Panc1 (cell line): Measurements from ENCODE around the gene MAP2K6.

Experiments used
- TF ChIP-seq, protein P1 (sequence below): fragments of 450-650 bp; IDR thresholded peaks from 2 replicates; pipeline ENCODE4 v1.5.1; 2017; ENCODE audit warnings: mild to moderate bottlenecking
- TF ChIP-seq, protein P2 (sequence below), 2 experiments: IDR thresholded peaks; 2 replicates each; pipeline ENCODE4 v1.6.1; 2011 to 2012; ENCODE audit warnings: low read depth in 2 of 2, control low read depth in 1 of 2, low read length in 1 of 2, mild to moderate bottlenecking in 1 of 2, moderate library complexity in 1 of 2; ENCODE audit not compliant: insufficient read depth in 1 of 2

DNA sequence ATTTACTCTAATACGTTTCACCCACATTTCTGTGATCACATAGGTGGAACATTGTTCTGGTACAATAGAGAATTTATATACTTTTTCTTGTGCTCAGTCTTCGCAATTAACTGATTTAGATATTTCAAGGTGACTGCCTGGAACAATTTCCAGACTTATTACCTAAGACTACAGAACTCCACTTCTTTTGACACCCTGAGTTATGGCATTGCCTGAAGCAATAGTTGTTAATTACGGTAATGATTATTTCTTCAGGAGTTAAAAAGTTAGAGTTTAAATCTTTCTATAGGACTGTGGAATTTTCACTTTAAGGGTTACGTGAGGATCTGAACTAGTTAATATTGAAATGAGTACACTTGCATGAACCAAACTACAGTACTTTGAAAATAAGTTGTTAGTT, 74.8 kb downstream of the MAP2K6 start:
- TF ChIP-seq, protein P1, sequence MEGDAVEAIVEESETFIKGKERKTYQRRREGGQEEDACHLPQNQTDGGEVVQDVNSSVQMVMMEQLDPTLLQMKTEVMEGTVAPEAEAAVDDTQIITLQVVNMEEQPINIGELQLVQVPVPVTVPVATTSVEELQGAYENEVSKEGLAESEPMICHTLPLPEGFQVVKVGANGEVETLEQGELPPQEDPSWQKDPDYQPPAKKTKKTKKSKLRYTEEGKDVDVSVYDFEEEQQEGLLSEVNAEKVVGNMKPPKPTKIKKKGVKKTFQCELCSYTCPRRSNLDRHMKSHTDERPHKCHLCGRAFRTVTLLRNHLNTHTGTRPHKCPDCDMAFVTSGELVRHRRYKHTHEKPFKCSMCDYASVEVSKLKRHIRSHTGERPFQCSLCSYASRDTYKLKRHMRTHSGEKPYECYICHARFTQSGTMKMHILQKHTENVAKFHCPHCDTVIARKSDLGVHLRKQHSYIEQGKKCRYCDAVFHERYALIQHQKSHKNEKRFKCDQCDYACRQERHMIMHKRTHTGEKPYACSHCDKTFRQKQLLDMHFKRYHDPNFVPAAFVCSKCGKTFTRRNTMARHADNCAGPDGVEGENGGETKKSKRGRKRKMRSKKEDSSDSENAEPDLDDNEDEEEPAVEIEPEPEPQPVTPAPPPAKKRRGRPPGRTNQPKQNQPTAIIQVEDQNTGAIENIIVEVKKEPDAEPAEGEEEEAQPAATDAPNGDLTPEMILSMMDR = no peak
- TF ChIP-seq, protein P2, sequence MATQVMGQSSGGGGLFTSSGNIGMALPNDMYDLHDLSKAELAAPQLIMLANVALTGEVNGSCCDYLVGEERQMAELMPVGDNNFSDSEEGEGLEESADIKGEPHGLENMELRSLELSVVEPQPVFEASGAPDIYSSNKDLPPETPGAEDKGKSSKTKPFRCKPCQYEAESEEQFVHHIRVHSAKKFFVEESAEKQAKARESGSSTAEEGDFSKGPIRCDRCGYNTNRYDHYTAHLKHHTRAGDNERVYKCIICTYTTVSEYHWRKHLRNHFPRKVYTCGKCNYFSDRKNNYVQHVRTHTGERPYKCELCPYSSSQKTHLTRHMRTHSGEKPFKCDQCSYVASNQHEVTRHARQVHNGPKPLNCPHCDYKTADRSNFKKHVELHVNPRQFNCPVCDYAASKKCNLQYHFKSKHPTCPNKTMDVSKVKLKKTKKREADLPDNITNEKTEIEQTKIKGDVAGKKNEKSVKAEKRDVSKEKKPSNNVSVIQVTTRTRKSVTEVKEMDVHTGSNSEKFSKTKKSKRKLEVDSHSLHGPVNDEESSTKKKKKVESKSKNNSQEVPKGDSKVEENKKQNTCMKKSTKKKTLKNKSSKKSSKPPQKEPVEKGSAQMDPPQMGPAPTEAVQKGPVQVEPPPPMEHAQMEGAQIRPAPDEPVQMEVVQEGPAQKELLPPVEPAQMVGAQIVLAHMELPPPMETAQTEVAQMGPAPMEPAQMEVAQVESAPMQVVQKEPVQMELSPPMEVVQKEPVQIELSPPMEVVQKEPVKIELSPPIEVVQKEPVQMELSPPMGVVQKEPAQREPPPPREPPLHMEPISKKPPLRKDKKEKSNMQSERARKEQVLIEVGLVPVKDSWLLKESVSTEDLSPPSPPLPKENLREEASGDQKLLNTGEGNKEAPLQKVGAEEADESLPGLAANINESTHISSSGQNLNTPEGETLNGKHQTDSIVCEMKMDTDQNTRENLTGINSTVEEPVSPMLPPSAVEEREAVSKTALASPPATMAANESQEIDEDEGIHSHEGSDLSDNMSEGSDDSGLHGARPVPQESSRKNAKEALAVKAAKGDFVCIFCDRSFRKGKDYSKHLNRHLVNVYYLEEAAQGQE (IDR thresholded peaks at IDR 0.05; ENCODE audit: insufficient read depth in 1 of 2, low read depth in 2 of 2, low read length in 1 of 2) = no peak
